ENCODE data around the gene CTNNA3. TPM values are rescaled to one million over a fixed set of nuclear protein-coding genes. Genes with fewer than 3 reads are reported as not detected.

The CTNNA3 gene
- total RNA-seq (10 to 100 TPM in 1 of 9 donors, 1 to 10 TPM in 2, under 1 TPM in 5, not detected in 1; 0.19 to 14.4 (median 0.69) TPM), polyA plus RNA-seq (under 1 TPM; 0.03 to 0.09 (median 0.08) TPM)
- long read RNA-seq, donor 1, result 0 reads
- long read RNA-seq, donor 2, result 0 reads
- long read RNA-seq, donor 3, result 0 reads
- long read RNA-seq, donor 4, result 0 reads
- long read RNA-seq, donor 5, result 0 reads
- long read RNA-seq, donor 6, partial matches to known transcripts, result 0 of 1 reads
- long read RNA-seq, donor 6, other reads (novel, unspliced or antisense), result 1 of 1 reads
- long read RNA-seq, donor 7, result 0 reads
- long read RNA-seq, donor 8, result 0 reads
- long read RNA-seq, donor 9, result 0 reads
- long read RNA-seq, donor 10, result 0 reads

DNA sequence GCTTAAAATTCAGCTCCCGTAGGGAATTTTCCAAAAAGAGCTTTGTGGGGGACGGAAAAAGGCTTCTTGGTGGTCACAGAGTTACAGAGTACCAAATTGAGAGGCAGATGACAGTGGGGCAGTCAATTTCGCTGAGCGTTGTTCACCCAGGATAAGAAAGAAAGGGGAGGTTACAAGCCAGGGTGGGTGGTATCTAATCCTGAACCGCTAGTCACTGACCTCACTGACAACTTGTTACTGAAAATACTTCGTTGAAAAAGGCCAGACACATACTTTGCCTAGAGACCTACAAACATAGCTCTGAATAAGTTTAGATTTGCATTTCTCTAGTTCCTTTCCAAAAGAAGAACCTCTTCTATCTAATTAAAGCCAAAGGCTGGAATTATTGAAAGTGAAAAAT lies at the start of gene CTNNA3:
CTNNA3 (minus strand) TSS at position 167 of the 400 bp plus-strand sequence.
- DNase-seq, result no peak
- Histone ChIP-seq H3K36me3 (replicated peaks in 1 of 2) (no peaks in the 10 kb centered on the region), H3K4me1 (replicated peaks in 1 of 2) (peaks cover 0 to 4% of the 10 kb centered on the region in 2 donors), H3K27me3 (peaks cover 5% of the 10 kb centered on the region), H3K27ac (no peak within 1 kb of the TSS), H3K9me3 (replicated peaks in 1 of 3) (no peaks in the 10 kb centered on the region), H3K4me3 (peak within 1 kb of the TSS in 1 of 4 donors; percentile 9)
- 16 to 32% (median 24%) methylated on average over 6 of the region's 6 CpGs for WGBS, 4 donors
- intact Hi-C loops (cut with DNase I), result loop anchor here in 1 of 2 donors (5.0 kb wide), 1 partner anchor 86 kb away; no protein-coding TSS in a partner anchor
- TF ChIP-seq POLR2A (IDR thresholded peaks at IDR 0.05), result no peak
- TF ChIP-seq, protein P1, sequence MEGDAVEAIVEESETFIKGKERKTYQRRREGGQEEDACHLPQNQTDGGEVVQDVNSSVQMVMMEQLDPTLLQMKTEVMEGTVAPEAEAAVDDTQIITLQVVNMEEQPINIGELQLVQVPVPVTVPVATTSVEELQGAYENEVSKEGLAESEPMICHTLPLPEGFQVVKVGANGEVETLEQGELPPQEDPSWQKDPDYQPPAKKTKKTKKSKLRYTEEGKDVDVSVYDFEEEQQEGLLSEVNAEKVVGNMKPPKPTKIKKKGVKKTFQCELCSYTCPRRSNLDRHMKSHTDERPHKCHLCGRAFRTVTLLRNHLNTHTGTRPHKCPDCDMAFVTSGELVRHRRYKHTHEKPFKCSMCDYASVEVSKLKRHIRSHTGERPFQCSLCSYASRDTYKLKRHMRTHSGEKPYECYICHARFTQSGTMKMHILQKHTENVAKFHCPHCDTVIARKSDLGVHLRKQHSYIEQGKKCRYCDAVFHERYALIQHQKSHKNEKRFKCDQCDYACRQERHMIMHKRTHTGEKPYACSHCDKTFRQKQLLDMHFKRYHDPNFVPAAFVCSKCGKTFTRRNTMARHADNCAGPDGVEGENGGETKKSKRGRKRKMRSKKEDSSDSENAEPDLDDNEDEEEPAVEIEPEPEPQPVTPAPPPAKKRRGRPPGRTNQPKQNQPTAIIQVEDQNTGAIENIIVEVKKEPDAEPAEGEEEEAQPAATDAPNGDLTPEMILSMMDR (IDR thresholded peaks at IDR 0.05), result no peak

DNA sequence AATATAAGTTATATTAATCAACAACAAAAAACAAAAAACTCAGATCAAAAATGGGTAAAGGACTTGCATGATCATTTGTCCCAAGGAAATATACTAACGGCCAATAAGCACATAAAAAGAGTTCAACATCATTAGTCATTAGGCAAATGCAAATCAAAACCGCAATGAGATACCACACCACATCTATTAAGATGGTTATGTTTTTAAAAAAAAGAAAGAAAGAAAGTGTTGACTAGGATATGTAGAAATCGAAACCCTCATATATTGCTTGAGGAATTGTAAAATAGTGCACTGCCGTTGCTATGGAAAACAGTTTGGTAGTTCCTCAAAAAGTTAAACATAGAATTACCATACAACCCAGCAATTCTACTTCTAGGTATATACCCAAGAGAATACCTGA lies 39.4 kb upstream of the CTNNA3 start:
- Histone ChIP-seq H3K4me1 (replicated peaks in 1 of 2) (no peaks in the 10 kb centered on the region), H3K4me3 (no peak overlapping the region), H3K27me3 (no peaks in the 10 kb centered on the region), H3K27ac (no peak overlapping the region), H3K36me3 (replicated peaks in 1 of 2) (no peaks in the 10 kb centered on the region), H3K9me3 (replicated peaks in 1 of 3) (no peaks in the 10 kb centered on the region)
- WGBS, 4 donors, result 76 to 81% (median 78%) methylated on average over 4 of the region's 4 CpGs
- TF ChIP-seq, protein P1 (IDR thresholded peaks at IDR 0.05), result no peak
- TF ChIP-seq POLR2A (IDR thresholded peaks at IDR 0.05), result no peak
- intact Hi-C loops (cut with DNase I), result no loop called here
- DNase-seq, result no peak

DNA sequence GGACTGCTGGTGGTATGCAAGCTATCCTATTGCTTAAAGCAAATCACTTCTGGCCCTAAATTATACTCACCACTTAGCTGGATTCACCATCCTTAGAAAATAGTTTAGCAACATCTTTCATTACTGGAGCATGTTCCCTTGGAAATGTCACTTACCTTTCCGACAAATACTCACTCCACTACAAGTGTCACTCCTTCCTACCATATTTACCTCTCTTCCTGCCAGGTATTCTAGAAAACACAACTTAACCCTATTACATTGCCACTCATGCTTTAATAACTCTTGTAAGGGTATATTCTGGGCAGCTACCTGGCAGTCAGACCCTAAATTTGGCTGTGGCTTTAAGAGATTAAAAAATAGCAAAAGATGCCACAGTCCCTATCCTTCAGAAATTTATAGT lies 37.5 kb upstream of the CTNNA3 start:
- no peak for TF ChIP-seq POLR2A (IDR thresholded peaks at IDR 0.05)
- TF ChIP-seq, protein P1 (IDR thresholded peaks at IDR 0.05), result no peak

DNA sequence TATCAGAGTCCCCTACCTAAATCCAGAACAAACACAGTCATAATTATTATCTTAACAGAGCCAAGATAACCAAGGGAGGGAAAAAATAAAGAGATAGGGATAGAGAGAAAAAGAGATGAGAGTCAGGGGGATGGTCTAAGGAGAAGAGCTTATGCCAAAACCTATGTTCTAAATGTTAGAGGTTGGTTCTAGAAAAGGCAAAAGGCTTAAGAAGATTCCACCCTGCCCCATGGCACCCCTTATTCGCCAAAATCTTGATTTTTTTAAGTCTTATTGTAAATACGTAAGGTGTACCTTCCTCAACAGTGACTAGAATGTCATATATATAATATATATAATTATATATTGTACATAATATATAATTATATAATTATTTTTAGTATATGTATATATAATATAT lies 29.6 kb upstream of the CTNNA3 start:
- H3K27me3 ChIP-seq, result no peaks in the 10 kb centered on the region
- WGBS, 4 donors, result 81 to 89% (median 87%) methylated on average over 2 of the region's 2 CpGs
- intact Hi-C loops (cut with DNase I), result no loop called here
- H3K4me1 ChIP-seq (replicated peaks in 1 of 2), result no peaks in the 10 kb centered on the region
- H3K27ac ChIP-seq, result no peak overlapping the region
- no peaks in the 10 kb centered on the region for H3K36me3 ChIP-seq (replicated peaks in 1 of 2)
- H3K4me3 ChIP-seq, result no peak overlapping the region
- no peak for DNase-seq
- no peak for TF ChIP-seq POLR2A (IDR thresholded peaks at IDR 0.05)
- TF ChIP-seq, protein P1 (IDR thresholded peaks at IDR 0.05), result no peak
- no peaks in the 10 kb centered on the region for H3K9me3 ChIP-seq (replicated peaks in 1 of 3)

More for the DNA sequence above, 37.5 kb upstream of the CTNNA3 start:
- DNase-seq, result no peak
- intact Hi-C loops (cut with DNase I), result no loop called here
- H3K4me1 ChIP-seq (replicated peaks in 1 of 2), result no peaks in the 10 kb centered on the region
- no peaks in the 10 kb centered on the region for H3K27me3 ChIP-seq
- no peaks in the 10 kb centered on the region for H3K36me3 ChIP-seq (replicated peaks in 1 of 2)
- no peak overlapping the region for H3K4me3 ChIP-seq
- no peak overlapping the region for H3K27ac ChIP-seq
- no peaks in the 10 kb centered on the region for H3K9me3 ChIP-seq (replicated peaks in 1 of 3)
- 92 to 97% (median 94%) methylated on average over 1 of the region's 1 CpG for WGBS, 4 donors
